ENCODE measurements around the gene MAN1C1. TPM values are rescaled to one million over a fixed set of nuclear protein-coding genes. Genes with fewer than 3 reads are reported as not detected.

Gene MAN1C1
- total and polyA plus RNA-seq, 2 donors (not counting 3 experiments of a cell fraction or from before 2014, with no cell fraction given), result 1.5 to 4.0 TPM

DNA sequence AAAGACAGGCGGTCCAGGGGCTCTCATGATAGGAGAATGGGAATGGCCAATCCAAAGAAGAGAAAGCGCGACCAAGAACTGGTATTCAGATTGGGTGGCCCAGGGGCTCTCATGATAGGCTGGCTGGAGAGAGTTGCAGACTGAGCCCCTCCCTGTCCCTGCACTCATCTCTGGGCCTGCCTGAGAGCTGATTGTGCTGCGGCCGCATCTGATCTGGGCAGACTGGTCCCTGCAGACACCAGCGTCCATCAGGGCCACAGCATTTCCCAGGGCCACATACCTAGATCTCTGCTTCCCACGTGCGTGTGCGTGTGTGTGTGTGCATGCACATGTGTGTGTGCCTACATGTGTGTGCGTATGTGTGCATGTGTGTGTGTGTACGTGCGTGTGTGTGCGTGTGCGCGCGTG is 30.4 kb upstream of the MAN1C1 start:
- DNase-seq (ENCODE audit: low read depth, low spot score) (no peak), FAIRE-seq (no peak)
- no peaks in the 10 kb centered on the region for H3K79me2 ChIP-seq (ENCODE audit: control insufficient read depth, insufficient read depth, low read length)
- no peaks in the 10 kb centered on the region for H3K9me3 ChIP-seq (replicated peaks; ENCODE audit: control insufficient read depth, insufficient read depth, low read length)
- TF ChIP-seq GATA2 (IDR thresholded peaks at IDR 0.05; ENCODE audit: insufficient read depth, insufficient read length, low read depth, low read length) (no peak), EZH2 (IDR thresholded peaks at IDR 0.05; ENCODE audit: borderline replicate concordance, low read depth, low read length, severe bottlenecking) (no peak), POLR2A (IDR thresholded peaks at IDR 0.05; ENCODE audit: low read depth, low read length) (no peak), FOS (IDR thresholded peaks at IDR 0.05; ENCODE audit: borderline replicate concordance, insufficient read depth, low read length) (no peak), POLR2AphosphoS5 (IDR thresholded peaks at IDR 0.05; ENCODE audit: insufficient read depth, low read depth, low read length) (no peak), JUN (IDR thresholded peaks at IDR 0.05; ENCODE audit: borderline replicate concordance, insufficient read depth, insufficient read length, low read depth) (no peak), MYC (IDR thresholded peaks at IDR 0.05; ENCODE audit: low read depth, low read length) (no peak)
- TF ChIP-seq, protein P1, sequence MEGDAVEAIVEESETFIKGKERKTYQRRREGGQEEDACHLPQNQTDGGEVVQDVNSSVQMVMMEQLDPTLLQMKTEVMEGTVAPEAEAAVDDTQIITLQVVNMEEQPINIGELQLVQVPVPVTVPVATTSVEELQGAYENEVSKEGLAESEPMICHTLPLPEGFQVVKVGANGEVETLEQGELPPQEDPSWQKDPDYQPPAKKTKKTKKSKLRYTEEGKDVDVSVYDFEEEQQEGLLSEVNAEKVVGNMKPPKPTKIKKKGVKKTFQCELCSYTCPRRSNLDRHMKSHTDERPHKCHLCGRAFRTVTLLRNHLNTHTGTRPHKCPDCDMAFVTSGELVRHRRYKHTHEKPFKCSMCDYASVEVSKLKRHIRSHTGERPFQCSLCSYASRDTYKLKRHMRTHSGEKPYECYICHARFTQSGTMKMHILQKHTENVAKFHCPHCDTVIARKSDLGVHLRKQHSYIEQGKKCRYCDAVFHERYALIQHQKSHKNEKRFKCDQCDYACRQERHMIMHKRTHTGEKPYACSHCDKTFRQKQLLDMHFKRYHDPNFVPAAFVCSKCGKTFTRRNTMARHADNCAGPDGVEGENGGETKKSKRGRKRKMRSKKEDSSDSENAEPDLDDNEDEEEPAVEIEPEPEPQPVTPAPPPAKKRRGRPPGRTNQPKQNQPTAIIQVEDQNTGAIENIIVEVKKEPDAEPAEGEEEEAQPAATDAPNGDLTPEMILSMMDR (IDR thresholded peaks at IDR 0.05; ENCODE audit: extremely low read depth in 1 of 2, insufficient read depth in 1 of 2, low read depth in 1 of 2, low read length in 2 of 2), result no peak
- TF ChIP-seq, protein P2, sequence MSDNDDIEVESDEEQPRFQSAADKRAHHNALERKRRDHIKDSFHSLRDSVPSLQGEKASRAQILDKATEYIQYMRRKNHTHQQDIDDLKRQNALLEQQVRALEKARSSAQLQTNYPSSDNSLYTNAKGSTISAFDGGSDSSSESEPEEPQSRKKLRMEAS (IDR thresholded peaks at IDR 0.05; ENCODE audit: insufficient read depth, insufficient read length), result no peak
- no peaks in the 10 kb centered on the region for H3K27me3 ChIP-seq (ENCODE audit: control insufficient read depth in 2 of 2, insufficient read depth in 2 of 2, low read length in 2 of 2)
- dilution Hi-C loops (cut with MboI; ENCODE audit: extremely low pct_ligation_motif_present, low sequenced_read_pairs) (no loop called here), intact Hi-C loops (cut with micrococcal nuclease) (no loop called here)
- BruUV-seq (replicated peaks), result no TSS peak
- no peaks in the 10 kb centered on the region for H3K4me1 ChIP-seq (ENCODE audit: control insufficient read depth, extremely low read depth, insufficient read depth, low read length)
- no peak overlapping the region for H3K27ac ChIP-seq (ENCODE audit: insufficient read depth, low read depth, low read length)
- no peak overlapping the region for H3K4me2 ChIP-seq (ENCODE audit: insufficient read depth, low read length)
- ChIA-PET POLR2A (no interaction called here), CTCF (no interaction called here)
- H3K36me3 ChIP-seq (ENCODE audit: control insufficient read depth in 2 of 2, extremely low read depth in 1 of 2, insufficient read depth in 2 of 2, low read length in 2 of 2), result no peaks in the 10 kb centered on the region
- no peak overlapping the region for H2AFZ ChIP-seq (ENCODE audit: low read depth, low read length)
- H4K20me1 ChIP-seq (replicated peaks; ENCODE audit: control insufficient read depth, extremely low read depth, insufficient read depth, low read length), result no peaks in the 10 kb centered on the region
- no peaks in the 10 kb centered on the region for H3K9me1 ChIP-seq (replicated peaks; ENCODE audit: control insufficient read depth, extremely low read depth, insufficient read depth, low read length)
- no peak overlapping the region for H3K9ac ChIP-seq (replicated peaks; ENCODE audit: extremely low read depth, insufficient read depth, low read length)
- H3K4me3 ChIP-seq (replicated peaks in 1 of 3; ENCODE audit: insufficient read depth in 1 of 3, low read depth in 1 of 3, low read length in 3 of 3), result no peak overlapping the region

All from endothelial cell of umbilical vein (primary cell).